B cell (primary cell): Measurements from ENCODE around the gene CDKN2B.

Experiments used
- CTCF ChIP-seq: fragments of 200-600 bp; IDR thresholded peaks from one replicate; pipeline ENCODE4 v1.8.0; 2022; ENCODE audit warnings: antibody characterized with exemption, mild to moderate bottlenecking
- EZH2 ChIP-seq: IDR thresholded peaks from 2 replicates; pipeline ENCODE4 v1.6.1; 2012; ENCODE audit warnings: borderline replicate concordance, low read depth, mild to moderate bottlenecking, moderate library complexity, low read length; ENCODE audit not compliant: insufficient read depth, poor library complexity, severe bottlenecking

- TF ChIP-seq CTCF, result no peak
- TF ChIP-seq EZH2, result no peak
Measured at GRCh38 chr9:22026696-22027095, 17.6 kb upstream of the CDKN2B start.
